GM12878 (cell line): ENCODE measurements around the gene ZNF280D. TPM values are rescaled to one million over a fixed set of nuclear protein-coding genes. Genes with fewer than 3 reads are reported as not detected.

Experiments used
- ATAC-seq: fragments of 200-7000 bp; cut with Tn5 transposase; 3 replicates; pipeline ENCODE4 v1.9.1; 2020; ENCODE audit warnings: mild to moderate bottlenecking, moderate library complexity
- BruUV-seq: library from RNA; stranded (reverse); fragments of 400-500 nt; replicated peaks from 2 replicates; lab custom pipeline; 2021; lab: Mats Ljungman, UMichigan
- CTCF ChIA-PET: fragments of 300-600 bp; sonication (Branson Sonifier 250); formaldehyde crosslinking; extraction: SDS; loops from one replicate; lab custom pipeline; 2021; ENCODE audit warnings: inconsistent platforms; lab: Yijun Ruan, JAX
- POLR2A ChIA-PET: fragments of 350-600 bp; formaldehyde crosslinking; extraction: SDS; loops from one replicate; lab custom pipeline; 2021; ENCODE audit warnings: inconsistent platforms; lab: Charles Lee
- RAD21 ChIA-PET: fragments of 300-600 bp; sonication (Branson Sonifier 250); formaldehyde crosslinking; loops from one replicate; lab custom pipeline; 2023; ENCODE audit warnings: antibody characterized with exemption; ENCODE audit not compliant: unreplicated experiment; lab: Charles Lee
- SMC1A ChIA-PET: fragments of 300-600 bp; sonication (Branson Sonifier 250); formaldehyde crosslinking; loops from one replicate; lab custom pipeline; 2023; ENCODE audit not compliant: unreplicated experiment, uncharacterized antibody; lab: Charles Lee
- DNase-seq: peaks from one replicate; pipeline ENCODE4 v3.0.0-alpha.2; 2011; ENCODE audit warnings: low read depth, low spot score
- FAIRE-seq: peaks from 3 replicates; lab custom pipeline; 2011; peaks lifted over from hg19 to GRCh38; lab: Jason Lieb, UNC
- H2AFZ ChIP-seq: 2 replicates; pipeline ENCODE4 v1.6.0; 2011; ENCODE audit warnings: low read depth, low read length, control low read depth; ENCODE audit not compliant: control insufficient read depth
- H3K27ac ChIP-seq: 2 replicates; pipeline ENCODE4 v1.5.1; 2011; ENCODE audit warnings: control low read depth; ENCODE audit not compliant: control insufficient read depth, insufficient read depth
- H3K27me3 ChIP-seq, 2 experiments: replicated peaks in 1 of 2; 2 replicates each; pipeline versions ENCODE4 v1.6.0 to v1.6.1; 2011; ENCODE audit warnings: low read length in 1 of 2; ENCODE audit not compliant: control insufficient read depth in 2 of 2, insufficient read depth in 2 of 2
- H3K36me3 ChIP-seq, 2 experiments: 2 replicates each; pipeline ENCODE4 v1.5.1; 2011; ENCODE audit warnings: low read length in 1 of 2; ENCODE audit not compliant: control insufficient read depth in 2 of 2, insufficient read depth in 2 of 2
- H3K4me1 ChIP-seq: 2 replicates; pipeline ENCODE4 v1.6.1; 2011; ENCODE audit warnings: mild to moderate bottlenecking, low read length, moderate library complexity, mixed read lengths; ENCODE audit not compliant: control insufficient read depth, insufficient read depth
- H3K4me2 ChIP-seq: 2 replicates; pipeline ENCODE4 v1.6.0; 2011; ENCODE audit warnings: control low read depth; ENCODE audit not compliant: control insufficient read depth, insufficient read depth
- H3K4me3 ChIP-seq: fragments of 200-600 bp; sonication (generic); 2 replicates; pipeline ENCODE4 v1.5.1; 2016
- H3K79me2 ChIP-seq: 2 replicates; pipeline ENCODE4 v1.6.0; 2011; ENCODE audit warnings: low read length; ENCODE audit not compliant: control insufficient read depth, insufficient read depth
- H3K9ac ChIP-seq: 2 replicates; pipeline ENCODE4 v1.8.0; 2011; ENCODE audit warnings: low read length, control low read depth, mixed read lengths; ENCODE audit not compliant: control insufficient read depth, insufficient read depth
- H3K9me3 ChIP-seq: replicated peaks from 3 replicates; pipeline ENCODE4 v1.5.1; 2011; ENCODE audit warnings: mild to moderate bottlenecking, low read length; ENCODE audit not compliant: control insufficient read depth, insufficient read depth
- H4K20me1 ChIP-seq: 2 replicates; pipeline ENCODE4 v1.6.0; 2011; ENCODE audit not compliant: control insufficient read depth, insufficient read depth
- HCFC1 ChIP-seq: fragments of 150-350 bp; IDR thresholded peaks from 2 replicates; pipeline ENCODE4 v1.6.1; 2014; ENCODE audit warnings: low read length
- RAD21 ChIP-seq: IDR thresholded peaks from 2 replicates; pipeline ENCODE4 v1.6.1; 2011; ENCODE audit warnings: mild to moderate bottlenecking, low read depth, low read length, moderate library complexity; ENCODE audit not compliant: insufficient read depth
- RCOR1 ChIP-seq: conservative IDR thresholded peaks from 2 replicates; pipeline ENCODE4 v1.6.1; 2012; ENCODE audit warnings: low read depth, low read length, improper control_type of control experiment
- TAF1 ChIP-seq: IDR thresholded peaks from 2 replicates; pipeline ENCODE4 v1.6.1; 2011; ENCODE audit warnings: mild to moderate bottlenecking, low read depth, low read length, borderline replicate concordance
- TCF12 ChIP-seq: IDR thresholded peaks from 2 replicates; pipeline ENCODE4 v1.6.1; 2011; ENCODE audit warnings: low read depth, mild to moderate bottlenecking, low read length
- YBX1 ChIP-seq: fragments of 450-650 bp; IDR thresholded peaks from 2 replicates; pipeline ENCODE4 v1.6.1; 2016; ENCODE audit warnings: antibody characterized with exemption
- ZNF622 ChIP-seq: fragments of 450-650 bp; IDR thresholded peaks from 2 replicates; pipeline ENCODE4 v1.6.1; 2017; ENCODE audit warnings: mild to moderate bottlenecking, inconsistent platforms
- in situ Hi-C: fragments of 300-500 bp; cut with MboI; formaldehyde crosslinking; loops from 9 replicates; pipeline ENCODE4 v1.14.3; 2018; ENCODE audit warnings: mixed read lengths
- intact Hi-C: fragments of 100-400 bp; cut with micrococcal nuclease; formaldehyde crosslinking; loops from one replicate; pipeline ENCODE4 v1.14.2; 2022; ENCODE audit not compliant: unreplicated experiment
- polyA plus RNA-seq, 11 experiments: library from polyadenylated mRNA; depleted of rRNA in 4 of 11; unstranded in 6 of 11; stranded (reverse) in 5 of 11; fragments of >200 nt; fragmentation: Nextera tagmentation in 4 of 11; fragmentation: Illumina TruSeq in 1 of 11; extraction: Ambion mirVana in 4 of 11; extraction: Trizol in 1 of 11; gene quantifications; 1 replicate in 1 of 11; 2 replicates in 10 of 11; pipeline versions ENCODE4 v1.2.1 to v1.2.3, GENCODE V29; 2011 to 2016; ENCODE audit warnings: inconsistent platforms in 2 of 11, missing spikeins in 2 of 11, low read depth in 1 of 11
- total RNA-seq, 4 experiments: library from RNA; depleted of rRNA in 3 of 4; stranded (reverse); fragments of >200 nt in 3 of 4; fragmentation: Illumina TruSeq in 1 of 4; extraction: Trizol in 1 of 4; gene quantifications; 2 replicates each; pipeline versions ENCODE4 v1.2.1 to v1.2.3, GENCODE V29; 2013 to 2021
- TF ChIP-seq, protein P1 (sequence below): fragments of 150-350 bp; IDR thresholded peaks from 2 replicates; pipeline ENCODE4 v1.6.1; 2016; ENCODE audit warnings: low read depth, low read length

ZNF280D gene
- total and polyA plus RNA-seq, 10 of the 15 experiments (the other 5 are each of a cell fraction or from before 2014, with no cell fraction given) = 5.6 to 18.6 (median 8.6) TPM

GRCh38 chr15:56763141-56763895, 30.0 kb upstream of the ZNF280D start (continued):
- TF ChIP-seq, protein P1, sequence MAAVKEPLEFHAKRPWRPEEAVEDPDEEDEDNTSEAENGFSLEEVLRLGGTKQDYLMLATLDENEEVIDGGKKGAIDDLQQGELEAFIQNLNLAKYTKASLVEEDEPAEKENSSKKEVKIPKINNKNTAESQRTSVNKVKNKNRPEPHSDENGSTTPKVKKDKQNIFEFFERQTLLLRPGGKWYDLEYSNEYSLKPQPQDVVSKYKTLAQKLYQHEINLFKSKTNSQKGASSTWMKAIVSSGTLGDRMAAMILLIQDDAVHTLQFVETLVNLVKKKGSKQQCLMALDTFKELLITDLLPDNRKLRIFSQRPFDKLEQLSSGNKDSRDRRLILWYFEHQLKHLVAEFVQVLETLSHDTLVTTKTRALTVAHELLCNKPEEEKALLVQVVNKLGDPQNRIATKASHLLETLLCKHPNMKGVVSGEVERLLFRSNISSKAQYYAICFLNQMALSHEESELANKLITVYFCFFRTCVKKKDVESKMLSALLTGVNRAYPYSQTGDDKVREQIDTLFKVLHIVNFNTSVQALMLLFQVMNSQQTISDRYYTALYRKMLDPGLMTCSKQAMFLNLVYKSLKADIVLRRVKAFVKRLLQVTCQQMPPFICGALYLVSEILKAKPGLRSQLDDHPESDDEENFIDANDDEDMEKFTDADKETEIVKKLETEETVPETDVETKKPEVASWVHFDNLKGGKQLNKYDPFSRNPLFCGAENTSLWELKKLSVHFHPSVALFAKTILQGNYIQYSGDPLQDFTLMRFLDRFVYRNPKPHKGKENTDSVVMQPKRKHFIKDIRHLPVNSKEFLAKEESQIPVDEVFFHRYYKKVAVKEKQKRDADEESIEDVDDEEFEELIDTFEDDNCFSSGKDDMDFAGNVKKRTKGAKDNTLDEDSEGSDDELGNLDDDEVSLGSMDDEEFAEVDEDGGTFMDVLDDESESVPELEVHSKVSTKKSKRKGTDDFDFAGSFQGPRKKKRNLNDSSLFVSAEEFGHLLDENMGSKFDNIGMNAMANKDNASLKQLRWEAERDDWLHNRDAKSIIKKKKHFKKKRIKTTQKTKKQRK = no peak
- TF ChIP-seq YBX1 (no peak), TCF12 (no peak), RCOR1 (no peak), RAD21 (no peak), ZNF622 (no peak)

GRCh38 chr15:56760186-56760585, 26.9 kb upstream of the ZNF280D start:
- no peak for DNase-seq
- no peak overlapping the region for H3K4me2 ChIP-seq
- TF ChIP-seq TAF1 (no peak), HCFC1 (no peak)
- TF ChIP-seq, all 136 proteins: peak for 0
- in situ Hi-C loops = no loop called here
- H3K27me3 ChIP-seq = peaks cover 0 to 1% of the 10 kb centered on the region in 2 experiments; a peak in 1 of 4 replicates
- no peak overlapping the region for H3K27ac ChIP-seq
- no peak overlapping the region for H3K9ac ChIP-seq
- no TSS peak for BruUV-seq
- no peak for FAIRE-seq
- no peaks in the 10 kb centered on the region for H3K36me3 ChIP-seq
- ATAC-seq = no peak
- no peaks in the 10 kb centered on the region for H4K20me1 ChIP-seq
- no peaks in the 10 kb centered on the region; the same call in 1 of the 2 replicates for H3K4me1 ChIP-seq
- ChIA-PET SMC1A (interaction anchor here (0.8 to 1.2 kb wide), 3 partner anchors 22 to 357 kb away, joined by 3 read pairs; no protein-coding TSS in a partner anchor), RAD21 (no interaction called here), POLR2A (no interaction called here), CTCF (no interaction called here)
- no peaks in the 10 kb centered on the region for H3K9me3 ChIP-seq
- H2AFZ ChIP-seq = no peak overlapping the region
- H3K79me2 ChIP-seq = no peaks in the 10 kb centered on the region
- intact Hi-C loops = no loop called here
- H3K4me3 ChIP-seq = no peak overlapping the region
